GM10266 (cell line): Measurements from ENCODE around the gene AMPH.

ENCODE experiments used
- DNase-seq: peaks from one replicate; pipeline ENCODE4 v3.0.0; 2012; ENCODE audit errors: extremely low spot score
- TF ChIP-seq, protein P1 (sequence below): IDR thresholded peaks from 2 replicates; pipeline ENCODE4 v1.5.1; 2012; ENCODE audit warnings: mild to moderate bottlenecking, low read depth; ENCODE audit not compliant: control insufficient read depth, insufficient read depth; ENCODE audit errors: missing control alignments

The AMPH gene

DNA sequence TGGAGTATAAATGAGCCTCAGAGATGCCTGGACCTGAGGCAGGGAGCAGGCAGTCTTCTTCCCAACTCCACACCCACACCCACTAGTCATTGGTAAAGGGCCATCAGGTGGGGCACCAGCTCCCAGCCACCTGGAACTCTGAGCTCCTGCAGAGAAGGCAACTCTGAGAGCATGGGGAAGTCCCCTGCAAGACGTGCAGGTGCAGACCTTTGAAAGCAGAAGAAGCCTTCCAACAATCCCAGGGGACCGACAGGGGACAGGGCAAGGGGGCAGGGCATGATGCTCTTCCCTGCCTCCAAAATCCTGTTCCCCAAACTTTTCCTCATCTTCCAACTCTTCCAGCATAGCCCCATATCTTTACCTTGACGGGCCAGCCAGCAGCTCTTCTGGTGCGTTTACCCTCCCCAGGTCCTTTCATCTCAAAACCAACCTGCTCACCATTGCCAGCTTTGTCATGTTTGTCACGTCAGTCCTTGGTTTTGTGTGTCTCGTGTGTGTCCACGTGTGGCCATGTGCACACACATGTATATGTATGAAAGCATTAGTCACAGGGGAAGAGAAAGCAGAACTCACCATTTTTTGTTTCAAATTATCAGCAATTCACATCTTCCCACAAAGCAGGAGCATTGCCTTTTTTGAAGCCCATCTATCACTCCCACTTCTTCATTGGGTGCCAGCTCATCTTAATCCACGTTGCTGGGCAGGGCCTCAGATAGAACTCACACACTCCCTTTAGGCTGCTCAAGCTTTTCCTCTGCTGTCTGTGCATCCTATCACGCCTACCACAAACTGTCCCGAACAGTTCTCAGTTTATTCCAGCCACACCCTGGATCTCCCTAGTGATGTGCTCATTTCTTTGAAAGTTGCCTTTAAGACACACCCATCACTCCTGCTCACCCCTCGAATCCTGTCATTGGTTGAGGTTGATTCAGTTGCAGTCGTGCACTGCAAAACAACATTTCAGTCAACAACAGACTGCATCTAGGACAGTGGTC, 41.0 kb upstream of the AMPH start:
- TF ChIP-seq, protein P1, sequence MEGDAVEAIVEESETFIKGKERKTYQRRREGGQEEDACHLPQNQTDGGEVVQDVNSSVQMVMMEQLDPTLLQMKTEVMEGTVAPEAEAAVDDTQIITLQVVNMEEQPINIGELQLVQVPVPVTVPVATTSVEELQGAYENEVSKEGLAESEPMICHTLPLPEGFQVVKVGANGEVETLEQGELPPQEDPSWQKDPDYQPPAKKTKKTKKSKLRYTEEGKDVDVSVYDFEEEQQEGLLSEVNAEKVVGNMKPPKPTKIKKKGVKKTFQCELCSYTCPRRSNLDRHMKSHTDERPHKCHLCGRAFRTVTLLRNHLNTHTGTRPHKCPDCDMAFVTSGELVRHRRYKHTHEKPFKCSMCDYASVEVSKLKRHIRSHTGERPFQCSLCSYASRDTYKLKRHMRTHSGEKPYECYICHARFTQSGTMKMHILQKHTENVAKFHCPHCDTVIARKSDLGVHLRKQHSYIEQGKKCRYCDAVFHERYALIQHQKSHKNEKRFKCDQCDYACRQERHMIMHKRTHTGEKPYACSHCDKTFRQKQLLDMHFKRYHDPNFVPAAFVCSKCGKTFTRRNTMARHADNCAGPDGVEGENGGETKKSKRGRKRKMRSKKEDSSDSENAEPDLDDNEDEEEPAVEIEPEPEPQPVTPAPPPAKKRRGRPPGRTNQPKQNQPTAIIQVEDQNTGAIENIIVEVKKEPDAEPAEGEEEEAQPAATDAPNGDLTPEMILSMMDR, result no peak
- peak; percentile 20 for DNase-seq

DNA sequence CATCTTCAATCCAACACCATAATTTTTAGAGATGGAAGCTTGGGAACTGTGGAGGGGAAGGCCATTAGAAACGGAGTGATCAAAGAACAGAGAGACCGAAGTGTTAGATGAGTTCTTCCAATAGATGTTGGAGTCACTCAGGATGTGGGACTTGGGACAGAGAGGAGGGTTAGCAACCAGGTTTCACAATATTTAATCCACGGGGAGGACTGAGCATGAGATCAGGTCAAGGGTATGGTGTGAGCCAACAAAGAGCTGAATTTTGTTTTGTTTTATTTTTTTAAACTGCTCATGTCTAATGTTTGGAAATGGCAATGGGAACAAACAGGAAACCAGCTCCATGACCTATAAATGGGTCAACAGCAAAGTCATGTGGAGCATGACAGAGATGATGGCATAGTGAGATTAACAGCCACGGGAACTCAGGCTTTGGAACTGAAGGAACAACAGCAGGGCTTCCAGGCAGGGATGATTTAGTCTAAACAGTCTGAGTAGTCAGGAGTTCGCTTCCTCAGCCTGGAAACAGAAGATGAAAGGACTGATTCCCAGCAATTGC, 38.9 kb upstream of the AMPH start:
- TF ChIP-seq, protein P1, result no peak
- no peak for DNase-seq

- no peak for DNase-seq
- TF ChIP-seq, protein P1, result no peak
These were observed 33.8 kb upstream of the AMPH start for GRCh38 chr7:38664972-38665371.

DNA sequence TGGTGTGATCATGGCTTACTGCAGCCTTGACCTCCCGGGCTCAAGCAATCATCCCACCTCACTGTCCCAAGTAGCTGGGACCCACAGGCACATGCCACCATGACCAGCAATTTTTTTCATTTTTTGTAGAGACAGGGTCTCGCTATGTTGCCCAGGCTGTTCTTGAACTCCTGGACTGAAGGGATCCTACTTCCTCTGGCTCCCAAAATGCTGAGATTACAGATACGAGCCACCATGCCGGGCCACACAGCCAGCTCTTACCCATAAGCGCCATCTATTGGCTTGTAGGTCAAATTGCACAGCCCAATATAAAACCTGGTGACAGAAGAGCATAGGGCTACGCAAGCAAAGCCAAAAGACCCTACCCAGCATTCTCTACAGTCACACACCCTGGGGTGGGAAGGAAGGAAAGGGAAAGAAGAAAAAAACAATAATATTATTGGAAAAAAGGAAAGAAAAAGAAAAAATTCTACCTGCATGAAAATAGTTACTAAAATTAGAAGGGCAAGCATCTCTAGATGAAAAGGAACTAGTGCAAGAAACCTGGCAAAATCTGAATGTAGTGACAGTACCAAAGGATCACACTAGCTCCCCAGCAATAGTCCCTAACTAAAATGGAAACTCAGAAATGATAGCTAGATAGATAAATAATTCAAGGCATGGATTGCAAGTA, 29.4 kb upstream of the AMPH start:
- TF ChIP-seq, protein P1, result peak; percentile 82
- peak; percentile 44 for DNase-seq

DNA sequence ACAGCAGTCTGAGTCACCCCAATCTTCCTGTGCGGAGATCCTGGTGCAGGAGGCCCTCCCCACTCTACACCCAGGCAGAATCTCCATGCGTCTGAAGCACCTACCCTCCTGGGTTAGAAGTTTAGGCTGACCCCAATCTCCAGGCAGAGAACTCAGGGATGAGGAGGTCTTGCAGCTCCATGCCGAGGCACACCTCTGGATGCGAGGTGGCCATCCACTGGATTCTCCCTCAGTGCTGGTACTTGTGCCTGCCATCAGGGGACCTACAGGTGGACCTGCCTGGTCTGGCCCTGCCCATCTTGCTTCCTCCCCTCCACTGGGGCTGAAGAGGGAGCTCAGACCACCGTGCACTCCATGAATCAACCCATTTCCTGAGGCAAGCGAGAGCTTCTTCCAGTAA, 28.8 kb upstream of the AMPH start:
- DNase-seq, result no peak
- TF ChIP-seq, protein P1, result no peak

GRCh38 chr7:38658921-38659320, 27.7 kb upstream of the AMPH start:
- TF ChIP-seq, protein P1, result no peak
- DNase-seq, result no peak
